Endothelial cell of umbilical vein (primary cell): Measurements from ENCODE around the gene SERINC2. TPM values are rescaled to one million over a fixed set of nuclear protein-coding genes. Genes with fewer than 3 reads are reported as not detected.

Experiments
- BruUV-seq: library from RNA; stranded (reverse); fragments of 400-500 nt; replicated peaks from 2 replicates; lab custom pipeline; 2021; lab: Mats Ljungman, UMichigan
- CTCF ChIA-PET: fragments of 300-600, 350-600 bp; sonication (Branson Sonifier 250); formaldehyde crosslinking; loops from one replicate; lab custom pipeline; 2021; ENCODE audit warnings: antibody characterized with exemption, inconsistent platforms; lab: Charles Lee
- POLR2A ChIA-PET: fragments of 300-600, 350-600 bp; sonication (Branson Sonifier 250); formaldehyde crosslinking; loops from one replicate; lab custom pipeline; 2021; ENCODE audit warnings: antibody characterized with exemption, inconsistent platforms; lab: Charles Lee
- DNase-seq: peaks from one replicate; pipeline ENCODE4 v3.0.0-alpha.2; 2011; ENCODE audit warnings: low read depth, low spot score
- FAIRE-seq: peaks from 2 replicates; lab custom pipeline; 2011; peaks lifted over from hg19 to GRCh38; lab: Jason Lieb, UNC
- H2AFZ ChIP-seq: 2 replicates; pipeline ENCODE4 v1.6.0; 2012; ENCODE audit warnings: low read depth, low read length, control low read depth, inconsistent platforms
- H3K27ac ChIP-seq: 2 replicates; pipeline ENCODE4 v1.5.1; 2011; ENCODE audit warnings: low read depth, mild to moderate bottlenecking, control low read depth, low read length, moderate library complexity; ENCODE audit not compliant: insufficient read depth
- H3K27me3 ChIP-seq, 2 experiments: 2 replicates each; pipeline versions ENCODE4 v1.6.0 to v1.6.1; 2011; ENCODE audit warnings: low read length in 2 of 2, mixed read lengths in 1 of 2; ENCODE audit not compliant: control insufficient read depth in 2 of 2, insufficient read depth in 2 of 2
- H3K36me3 ChIP-seq, 2 experiments: 2 replicates in 1 of 2; 3 replicates in 1 of 2; pipeline ENCODE4 v1.5.1; 2011; ENCODE audit warnings: low read length in 2 of 2, mild to moderate bottlenecking in 1 of 2, moderate library complexity in 1 of 2; ENCODE audit not compliant: control insufficient read depth in 2 of 2, insufficient read depth in 2 of 2; ENCODE audit errors: extremely low read depth in 1 of 2
- H3K4me1 ChIP-seq: 3 replicates; pipeline ENCODE4 v1.5.1; 2011; ENCODE audit warnings: mild to moderate bottlenecking, low read length; ENCODE audit not compliant: control insufficient read depth, insufficient read depth; ENCODE audit errors: extremely low read depth
- H3K4me2 ChIP-seq: 2 replicates; pipeline ENCODE4 v1.6.1; 2011; ENCODE audit warnings: low read length, control low read depth, mixed read lengths; ENCODE audit not compliant: insufficient read depth
- H3K4me3 ChIP-seq, 3 experiments: fragments of 200-600 bp in 1 of 3; sonication (generic), shearing (Covaris generic) in 1 of 3; replicated peaks in 1 of 3; 2 replicates each; pipeline ENCODE4 v1.5.1; 2011 to 2016; ENCODE audit warnings: control low read depth in 3 of 3, low read length in 3 of 3, mild to moderate bottlenecking in 2 of 3, inconsistent platforms in 1 of 3, low read depth in 1 of 3, moderate library complexity in 1 of 3; ENCODE audit not compliant: insufficient read depth in 1 of 3
- H3K79me2 ChIP-seq: 2 replicates; pipeline ENCODE4 v1.6.0; 2012; ENCODE audit warnings: low read length, inconsistent platforms; ENCODE audit not compliant: control insufficient read depth, insufficient read depth
- H3K9ac ChIP-seq: replicated peaks from 2 replicates; pipeline ENCODE3; 2011; ENCODE audit warnings: low read length, control low read depth; ENCODE audit not compliant: insufficient read depth; ENCODE audit errors: extremely low read depth
- H3K9me1 ChIP-seq: replicated peaks from 3 replicates; pipeline ENCODE4 v1.6.0; 2011; ENCODE audit warnings: mild to moderate bottlenecking, low read length; ENCODE audit not compliant: control insufficient read depth, insufficient read depth; ENCODE audit errors: extremely low read depth
- H3K9me3 ChIP-seq: replicated peaks from 2 replicates; pipeline ENCODE4 v1.5.1; 2012; ENCODE audit warnings: low read length, inconsistent platforms; ENCODE audit not compliant: control insufficient read depth, insufficient read depth
- H4K20me1 ChIP-seq: replicated peaks from 2 replicates; pipeline ENCODE3; 2011; ENCODE audit warnings: mild to moderate bottlenecking, low read length; ENCODE audit not compliant: control insufficient read depth, insufficient read depth; ENCODE audit errors: extremely low read depth
- EZH2 ChIP-seq: IDR thresholded peaks from 2 replicates; pipeline ENCODE4 v1.6.1; 2012; ENCODE audit warnings: borderline replicate concordance, low read depth, mild to moderate bottlenecking, moderate library complexity, low read length, inconsistent platforms; ENCODE audit not compliant: severe bottlenecking
- FOS ChIP-seq: IDR thresholded peaks from 2 replicates; pipeline ENCODE4 v1.6.1; 2011; ENCODE audit warnings: mild to moderate bottlenecking, low read length, moderate library complexity, borderline replicate concordance; ENCODE audit not compliant: insufficient read depth
- GATA2 ChIP-seq: IDR thresholded peaks from 2 replicates; pipeline ENCODE4 v1.7.0; 2011; ENCODE audit warnings: low read depth, mild to moderate bottlenecking, moderate library complexity, mixed read lengths, low read length; ENCODE audit not compliant: insufficient read length, insufficient read depth
- JUN ChIP-seq: IDR thresholded peaks from 2 replicates; pipeline ENCODE4 v1.6.1; 2011; ENCODE audit warnings: borderline replicate concordance, low read depth; ENCODE audit not compliant: insufficient read length, insufficient read depth
- MYC ChIP-seq: IDR thresholded peaks from one replicate; pipeline ENCODE4 v1.6.1; 2011; ENCODE audit warnings: mild to moderate bottlenecking, low read depth, low read length
- POLR2A ChIP-seq: IDR thresholded peaks from 2 replicates; pipeline ENCODE4 v1.6.1; 2012; ENCODE audit warnings: low read depth, mild to moderate bottlenecking, control low read depth, low read length
- POLR2AphosphoS5 ChIP-seq: IDR thresholded peaks from 2 replicates; pipeline ENCODE4 v1.6.1; 2012; ENCODE audit warnings: low read depth, mild to moderate bottlenecking, control low read depth, low read length, moderate library complexity; ENCODE audit not compliant: insufficient read depth
- dilution Hi-C: fragments of 300-500 bp; cut with MboI; formaldehyde crosslinking; loops from one replicate; pipeline ENCODE4 v1.15.0; 2019; ENCODE audit warnings: low sequenced_read_pairs; ENCODE audit not compliant: extremely low pct_ligation_motif_present
- intact Hi-C: fragments of 100-400 bp; cut with micrococcal nuclease; formaldehyde crosslinking; loops from one replicate; pipeline ENCODE4 v1.10.0; 2022
- polyA plus RNA-seq, 4 experiments: library from polyadenylated mRNA; depleted of rRNA in 3 of 4; stranded (reverse) in 3 of 4; unstranded in 1 of 4; fragments of >200 nt; gene quantifications; 2 replicates each; pipeline versions ENCODE4 v1.2.1 to v1.2.3, GENCODE V29; 2011 to 2012; ENCODE audit warnings: missing spikeins in 1 of 4
- total RNA-seq: library from RNA; stranded (reverse); gene quantifications from 2 replicates; pipeline ENCODE4 v1.2.3, GENCODE V29; 2021
- TF ChIP-seq, protein P1 (sequence below): IDR thresholded peaks from 2 replicates; pipeline ENCODE4 v1.6.1; 2011; ENCODE audit not compliant: insufficient read depth, insufficient read length
- TF ChIP-seq, protein P2 (sequence below), 2 donors: IDR thresholded peaks; 1 replicate in 1 of 2; 2 replicates in 1 of 2; pipeline ENCODE4 v1.5.1; 2011; ENCODE audit warnings: low read length in 2 of 2, mild to moderate bottlenecking in 2 of 2, moderate library complexity in 2 of 2, control low read depth in 1 of 2, inconsistent platforms in 1 of 2, low read depth in 1 of 2; ENCODE audit not compliant: insufficient read depth in 1 of 2; ENCODE audit errors: extremely low read depth in 1 of 2

SERINC2 gene
- total and polyA plus RNA-seq, 2 donors (not counting 3 experiments of a cell fraction or from before 2014, with no cell fraction given): 19.4 to 34.6 TPM

DNA sequence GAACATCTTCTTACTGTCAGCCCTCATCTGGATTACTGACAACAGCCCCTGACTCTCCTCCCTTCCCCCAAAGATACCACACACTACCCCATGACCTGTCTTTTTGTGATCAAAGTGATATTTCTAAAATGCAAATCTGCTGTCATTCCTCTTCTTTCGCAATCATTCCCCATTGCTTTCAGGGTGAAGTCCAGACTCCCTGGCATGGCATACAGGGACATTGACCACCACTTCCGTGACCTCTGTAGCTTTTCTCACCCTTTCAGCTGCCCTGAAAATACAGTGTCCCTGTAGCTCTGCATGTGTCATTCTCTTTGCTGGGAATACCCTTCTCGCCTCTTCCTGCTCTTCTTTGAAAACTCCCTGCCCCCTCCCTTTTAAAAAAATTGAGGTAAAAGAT is 4.1 kb downstream of the SERINC2 start:
- Histone ChIP-seq H3K4me3 (no peak overlapping the region), H3K9ac (no peak overlapping the region), H3K9me1 (no peaks in the 10 kb centered on the region), H4K20me1 (no peaks in the 10 kb centered on the region), H2AFZ (no peak overlapping the region), H3K27ac (no peak overlapping the region), H3K9me3 (no peaks in the 10 kb centered on the region), H3K36me3 (no peaks in the 10 kb centered on the region), H3K27me3 (peaks cover 6 to 7% of the 10 kb centered on the region in 2 experiments), H3K4me2 (no peak overlapping the region), H3K79me2 (no peaks in the 10 kb centered on the region), H3K4me1 (peaks cover 6% of the 10 kb centered on the region)
- no TSS peak for BruUV-seq
- intact Hi-C loops: no loop called here
- FAIRE-seq: no peak
- ChIA-PET POLR2A (no interaction called here), CTCF (interaction anchor here (1.2 to 17.5 kb wide), 2 partner anchors 21 to 132 kb away, joined by 4 to 236 read pairs; no protein-coding TSS in a partner anchor)
- dilution Hi-C loops: no loop called here
- DNase-seq: no peak
- TF ChIP-seq MYC (no peak), POLR2A (no peak), EZH2 (no peak), POLR2AphosphoS5 (no peak), FOS (no peak), GATA2 (no peak), JUN (no peak)
- TF ChIP-seq, protein P1, sequence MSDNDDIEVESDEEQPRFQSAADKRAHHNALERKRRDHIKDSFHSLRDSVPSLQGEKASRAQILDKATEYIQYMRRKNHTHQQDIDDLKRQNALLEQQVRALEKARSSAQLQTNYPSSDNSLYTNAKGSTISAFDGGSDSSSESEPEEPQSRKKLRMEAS: no peak
- TF ChIP-seq, protein P2, sequence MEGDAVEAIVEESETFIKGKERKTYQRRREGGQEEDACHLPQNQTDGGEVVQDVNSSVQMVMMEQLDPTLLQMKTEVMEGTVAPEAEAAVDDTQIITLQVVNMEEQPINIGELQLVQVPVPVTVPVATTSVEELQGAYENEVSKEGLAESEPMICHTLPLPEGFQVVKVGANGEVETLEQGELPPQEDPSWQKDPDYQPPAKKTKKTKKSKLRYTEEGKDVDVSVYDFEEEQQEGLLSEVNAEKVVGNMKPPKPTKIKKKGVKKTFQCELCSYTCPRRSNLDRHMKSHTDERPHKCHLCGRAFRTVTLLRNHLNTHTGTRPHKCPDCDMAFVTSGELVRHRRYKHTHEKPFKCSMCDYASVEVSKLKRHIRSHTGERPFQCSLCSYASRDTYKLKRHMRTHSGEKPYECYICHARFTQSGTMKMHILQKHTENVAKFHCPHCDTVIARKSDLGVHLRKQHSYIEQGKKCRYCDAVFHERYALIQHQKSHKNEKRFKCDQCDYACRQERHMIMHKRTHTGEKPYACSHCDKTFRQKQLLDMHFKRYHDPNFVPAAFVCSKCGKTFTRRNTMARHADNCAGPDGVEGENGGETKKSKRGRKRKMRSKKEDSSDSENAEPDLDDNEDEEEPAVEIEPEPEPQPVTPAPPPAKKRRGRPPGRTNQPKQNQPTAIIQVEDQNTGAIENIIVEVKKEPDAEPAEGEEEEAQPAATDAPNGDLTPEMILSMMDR (IDR thresholded peaks at IDR 0.05; ENCODE audit: extremely low read depth in 1 of 2, insufficient read depth in 1 of 2, low read depth in 1 of 2, low read length in 2 of 2): no peak
